Upper lobe of left lung (tissue), 6 donors: ENCODE results near the gene KCNG2. TPM values are rescaled to one million over a fixed set of nuclear protein-coding genes. Genes with fewer than 3 reads are reported as not detected.
A peak's percentile ranks its signal among the peaks of the same experiment; 100 is the strongest.

Experiments
- ATAC-seq, 2 donors: fragments of 200-7000 bp; cut with Tn5 transposase; one replicate each; pipeline ENCODE4 v1.9.1; 2022; ENCODE audit warnings: mild to moderate bottlenecking in 2 of 2, moderate library complexity in 2 of 2; ENCODE audit not compliant: low FRiP score in 2 of 2
- DNase-seq, 2 donors: peaks; one replicate each; pipeline ENCODE4 v3.0.0-alpha.2; 2019 to 2020
- H3K27ac ChIP-seq, 4 donors: fragments of 200-600 bp; sonication (generic); one replicate each; pipeline ENCODE4 v1.5.1; 2016 to 2019
- H3K27me3 ChIP-seq, 4 donors: fragments of 200-600 bp; sonication (generic); one replicate each; pipeline ENCODE4 v1.5.1; 2017 to 2019
- H3K36me3 ChIP-seq, 4 donors: fragments of 200-600 bp; sonication (generic); one replicate each; pipeline ENCODE4 v1.5.1; 2016 to 2019
- H3K4me1 ChIP-seq, 4 donors: fragments of 200-600 bp; sonication (generic); one replicate each; pipeline ENCODE4 v1.5.1; 2018 to 2019
- H3K4me3 ChIP-seq, 4 donors: fragments of 200-600 bp; sonication (generic); one replicate each; pipeline ENCODE4 v1.5.1; 2017 to 2019; ENCODE audit warnings: mild to moderate bottlenecking in 2 of 4, moderate library complexity in 1 of 4
- H3K9me3 ChIP-seq, 4 donors: fragments of 200-600 bp; sonication (generic); one replicate each; pipeline ENCODE4 v1.5.1; 2018 to 2019
- EP300 ChIP-seq, 4 donors: sonication (generic); formaldehyde crosslinking; IDR thresholded peaks; one replicate each; pipeline ENCODE4 v1.5.1; 2017; ENCODE audit warnings: antibody characterized with exemption in 4 of 4, control low read depth in 2 of 4
- POLR2A ChIP-seq, 4 donors: fragments of 450-650 bp; IDR thresholded peaks; one replicate each; pipeline ENCODE4 v1.5.1; 2016 to 2017; ENCODE audit warnings: antibody characterized with exemption in 4 of 4, mild to moderate bottlenecking in 2 of 4
- POLR2AphosphoS5 ChIP-seq, 2 donors: sonication (generic); formaldehyde crosslinking; IDR thresholded peaks; one replicate each; pipeline ENCODE4 v1.5.1; 2017; ENCODE audit warnings: antibody characterized with exemption in 2 of 2
- WGBS, 2 donors: methylation state at CpG; one replicate each; pipeline ENCODE4 v1.1.5; 2017 to 2018; 5-methylcytosine and 5-hydroxymethylcytosine counted together
- total RNA-seq, 6 donors: library from RNA; depleted of rRNA in 4 of 6; stranded (reverse); fragments of >200 nt in 4 of 6; gene quantifications; one replicate each; pipeline versions ENCODE4 v1.1.0 to v1.2.1, GENCODE V29; 2016 to 2021
- TF ChIP-seq, protein P1 (sequence below), 6 experiments: fragments of 450-650 bp in 4 of 6; fragments of 200-600 bp in 2 of 6; sonication (generic) in 2 of 6; IDR thresholded peaks; one replicate each; pipeline ENCODE4 v1.5.1; 2016 to 2019; ENCODE audit warnings: antibody characterized with exemption in 6 of 6
- donor health status: DM: no; HTN: no; CAD: no; lungs with moderate emphysema.
- donor health status: DM: no; HTN: yes; CAD: no; lungs with severe emphysema.

Gene KCNG2
- total RNA-seq, 6 donors from 2014 or later = 0.49 to 1.1 (median 0.73) TPM; not detected in 2

DNA sequence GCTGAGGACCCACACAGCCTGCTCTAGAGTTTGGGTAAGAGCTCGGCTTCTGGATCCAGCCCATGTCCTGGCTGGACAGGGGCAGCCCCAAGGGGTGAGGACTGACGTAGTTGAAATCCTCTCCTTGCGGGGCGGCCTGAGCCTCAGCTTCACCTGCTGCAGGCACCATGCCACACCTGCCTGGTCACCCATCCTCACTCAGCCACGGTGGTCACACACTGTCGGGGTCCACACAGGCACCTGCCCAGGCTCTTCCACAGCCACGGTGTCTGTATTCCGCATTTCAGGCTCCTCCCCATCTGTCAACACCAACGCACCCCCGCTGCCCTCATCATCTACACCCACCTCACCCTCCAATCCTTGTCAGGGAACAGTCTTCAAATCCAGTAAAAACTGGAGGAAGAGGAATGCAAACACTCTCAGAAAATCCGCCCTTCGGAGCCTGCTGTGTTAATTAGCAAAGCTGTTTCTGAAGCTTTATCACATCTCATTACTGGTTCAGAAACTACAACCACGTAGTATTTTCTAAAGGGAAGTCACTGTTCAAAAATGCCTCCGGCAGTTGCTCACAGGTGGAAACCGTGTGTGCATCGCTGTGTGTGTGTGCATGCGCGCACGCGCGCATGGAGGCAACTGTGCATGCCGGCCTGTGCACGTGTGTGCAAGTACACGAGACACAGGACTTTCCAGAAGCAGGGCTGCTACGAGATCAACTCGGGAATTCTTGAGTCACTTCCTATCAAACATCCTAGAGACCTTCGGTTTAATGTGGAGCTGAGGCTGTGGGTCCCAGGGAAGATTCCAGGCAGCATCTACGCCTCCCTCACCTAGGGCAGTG, 115.5 kb downstream of the KCNG2 start:
- Histone ChIP-seq H3K4me3 (no peak overlapping the region), H3K9me3 (no peaks in the 10 kb centered on the region), H3K27me3 (no peaks in the 10 kb centered on the region), H3K27ac (no peak overlapping the region), H3K4me1 (no peaks in the 10 kb centered on the region), H3K36me3 (peaks cover 0 to 48% (median 33%) of the 10 kb centered on the region in 4 donors)
- WGBS, 2 donors = 91 to 95% methylated on average over 27 to 28 of the region's 28 CpGs
- DNase-seq (peak in 1 of 2 donors; percentile 71), ATAC-seq (no peak)
- no peak for TF ChIP-seq EP300 (IDR thresholded peaks at IDR 0.05)
- TF ChIP-seq, protein P1, sequence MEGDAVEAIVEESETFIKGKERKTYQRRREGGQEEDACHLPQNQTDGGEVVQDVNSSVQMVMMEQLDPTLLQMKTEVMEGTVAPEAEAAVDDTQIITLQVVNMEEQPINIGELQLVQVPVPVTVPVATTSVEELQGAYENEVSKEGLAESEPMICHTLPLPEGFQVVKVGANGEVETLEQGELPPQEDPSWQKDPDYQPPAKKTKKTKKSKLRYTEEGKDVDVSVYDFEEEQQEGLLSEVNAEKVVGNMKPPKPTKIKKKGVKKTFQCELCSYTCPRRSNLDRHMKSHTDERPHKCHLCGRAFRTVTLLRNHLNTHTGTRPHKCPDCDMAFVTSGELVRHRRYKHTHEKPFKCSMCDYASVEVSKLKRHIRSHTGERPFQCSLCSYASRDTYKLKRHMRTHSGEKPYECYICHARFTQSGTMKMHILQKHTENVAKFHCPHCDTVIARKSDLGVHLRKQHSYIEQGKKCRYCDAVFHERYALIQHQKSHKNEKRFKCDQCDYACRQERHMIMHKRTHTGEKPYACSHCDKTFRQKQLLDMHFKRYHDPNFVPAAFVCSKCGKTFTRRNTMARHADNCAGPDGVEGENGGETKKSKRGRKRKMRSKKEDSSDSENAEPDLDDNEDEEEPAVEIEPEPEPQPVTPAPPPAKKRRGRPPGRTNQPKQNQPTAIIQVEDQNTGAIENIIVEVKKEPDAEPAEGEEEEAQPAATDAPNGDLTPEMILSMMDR (IDR thresholded peaks at IDR 0.05) = no peak
- TF ChIP-seq POLR2AphosphoS5 (IDR thresholded peaks at IDR 0.05) = no peak
- TF ChIP-seq POLR2A (IDR thresholded peaks at IDR 0.05) = no peak

DNA sequence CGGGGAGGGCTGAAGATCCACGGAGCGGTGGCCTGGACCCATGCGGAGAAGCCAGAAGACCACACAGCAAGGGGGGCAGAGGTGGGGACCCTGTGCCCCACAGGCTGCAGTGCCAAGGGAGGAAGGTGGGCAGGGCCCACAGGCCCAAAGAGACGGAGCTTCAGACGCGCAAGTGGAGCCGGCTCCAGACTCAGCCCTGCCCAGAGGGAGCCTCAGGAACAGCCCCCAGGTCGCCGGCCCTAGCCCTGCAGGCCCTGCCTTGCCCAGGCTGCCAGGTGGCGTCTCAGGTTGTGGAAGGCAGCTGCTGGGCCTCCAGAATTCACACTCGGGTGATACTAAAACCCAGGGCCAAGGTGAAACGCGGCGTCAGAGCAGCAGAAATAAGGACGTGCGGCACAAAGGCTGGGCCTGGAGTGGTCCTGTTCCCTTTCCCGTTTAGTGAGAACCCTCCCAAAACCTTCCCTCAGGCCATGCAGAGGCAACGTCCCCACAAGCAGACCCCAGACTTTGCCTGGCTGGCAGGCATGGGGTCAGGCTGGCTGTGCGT, 116.9 kb downstream of the KCNG2 start:
- H3K9me3 ChIP-seq = no peaks in the 10 kb centered on the region
- no peaks in the 10 kb centered on the region for H3K4me1 ChIP-seq
- H3K4me3 ChIP-seq = no peak overlapping the region
- H3K27ac ChIP-seq = no peak overlapping the region
- 89 to 95% methylated on average over 13 to 20 of the region's 20 CpGs for WGBS, 2 donors
- ATAC-seq (no peak), DNase-seq (peak in 1 of 2 donors; percentile 70)
- no peaks in the 10 kb centered on the region for H3K27me3 ChIP-seq
- H3K36me3 ChIP-seq = peaks cover 5 to 56% (median 43%) of the 10 kb centered on the region in 4 donors
- TF ChIP-seq POLR2AphosphoS5 (IDR thresholded peaks at IDR 0.05) (no peak), EP300 (IDR thresholded peaks at IDR 0.05) (no peak), POLR2A (IDR thresholded peaks at IDR 0.05) (no peak)
- TF ChIP-seq, protein P1 (IDR thresholded peaks at IDR 0.05) = no peak

DNA sequence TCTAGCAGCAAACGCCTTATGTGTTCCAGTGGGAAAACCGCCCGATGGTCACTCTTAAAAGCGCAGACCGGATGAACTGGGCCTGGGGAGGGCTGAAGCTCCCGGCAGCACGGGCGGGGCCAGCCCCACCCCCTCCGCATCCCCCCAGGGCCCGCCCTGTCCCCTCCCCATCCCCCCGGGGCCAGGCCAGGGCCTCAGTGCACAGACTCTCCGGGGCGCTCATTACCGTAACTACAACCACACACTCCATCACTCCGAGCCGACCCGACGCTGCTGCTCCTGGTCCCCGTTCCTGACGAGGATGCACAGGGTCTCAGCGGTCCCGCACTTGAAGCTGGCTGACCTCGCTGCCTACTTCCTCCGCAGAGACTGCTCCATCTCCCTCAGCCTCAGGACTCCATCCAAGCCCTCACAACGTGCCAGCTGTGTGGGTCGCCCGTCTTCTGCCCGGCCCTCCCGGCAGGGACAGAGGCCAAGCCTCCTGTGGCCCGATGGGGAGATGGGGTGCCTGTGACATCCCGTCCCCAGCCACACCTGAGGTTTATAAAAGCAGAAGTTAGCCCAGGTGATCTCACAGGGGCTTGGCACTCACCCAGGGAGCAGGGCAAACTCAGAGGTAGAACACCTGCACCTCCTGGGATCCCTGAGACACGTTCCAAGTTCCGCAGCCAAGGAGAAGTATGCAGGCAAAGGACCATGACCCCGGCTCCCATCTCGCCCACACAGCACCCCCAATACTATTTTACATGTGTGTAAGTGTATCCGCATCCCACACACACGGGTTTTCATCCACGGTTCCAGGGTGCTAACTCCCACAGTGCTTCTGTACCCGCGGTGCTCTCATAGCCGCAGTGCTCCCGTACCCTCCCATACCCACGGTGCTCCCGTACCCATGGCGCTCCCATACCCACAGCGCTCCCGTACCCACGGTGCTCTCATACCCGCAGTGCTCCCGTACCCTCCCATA, 117.7 kb downstream of the KCNG2 start:
- DNase-seq (peak in 1 of 2 donors; percentile 65), ATAC-seq (peak in 1 of 2 donors; percentile 56)
- Histone ChIP-seq H3K4me3 (no peak overlapping the region), H3K27ac (no peak overlapping the region), H3K9me3 (no peaks in the 10 kb centered on the region), H3K36me3 (peaks cover 5 to 56% (median 43%) of the 10 kb centered on the region in 4 donors), H3K27me3 (no peaks in the 10 kb centered on the region), H3K4me1 (no peaks in the 10 kb centered on the region)
- 94 to 97% methylated on average over 34 to 46 of the region's 50 CpGs for WGBS, 2 donors
- TF ChIP-seq POLR2AphosphoS5 (IDR thresholded peaks at IDR 0.05) (no peak), POLR2A (IDR thresholded peaks at IDR 0.05) (no peak), EP300 (IDR thresholded peaks at IDR 0.05) (no peak)
- TF ChIP-seq, protein P1 (IDR thresholded peaks at IDR 0.05) = no peak

DNA sequence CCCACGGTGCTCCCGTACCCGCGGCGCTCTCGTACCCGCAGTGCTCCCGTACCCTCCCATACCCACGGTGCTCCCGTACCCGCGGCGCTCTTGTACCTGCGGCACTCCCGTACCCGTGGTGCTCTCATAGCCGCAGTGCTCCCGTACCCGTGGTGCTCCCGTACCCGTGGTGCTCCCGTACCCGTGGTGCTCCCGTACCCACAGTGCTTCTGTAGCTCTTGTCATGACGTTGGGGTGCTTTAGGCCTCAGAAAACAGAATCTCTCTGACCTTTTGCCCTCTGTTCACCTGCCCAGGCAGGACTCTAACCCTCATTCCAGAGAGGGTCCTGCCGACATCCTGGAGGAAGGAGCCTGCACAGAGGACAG, 118.4 kb downstream of the KCNG2 start:
- WGBS, 2 donors = 71 to 80% methylated on average over 26 of the region's 26 CpGs
- Histone ChIP-seq H3K36me3 (peaks cover 5 to 56% (median 43%) of the 10 kb centered on the region in 4 donors), H3K9me3 (no peaks in the 10 kb centered on the region), H3K4me3 (no peak overlapping the region), H3K27ac (no peak overlapping the region), H3K4me1 (no peaks in the 10 kb centered on the region), H3K27me3 (no peaks in the 10 kb centered on the region)
- ATAC-seq = no peak
- TF ChIP-seq EP300 (IDR thresholded peaks at IDR 0.05) = no peak
- DNase-seq = no peak
